ENCODE results near the gene ROBO1. TPM values are rescaled to one million over a fixed set of nuclear protein-coding genes. Genes with fewer than 3 reads are reported as not detected.
A peak's percentile ranks its signal among the peaks of the same experiment; 100 is the strongest.

The ROBO1 gene
- total and polyA plus RNA-seq, 2 experiments from 2014 or later = 29.3 to 171 TPM

GRCh38 chr3:78734048-78734637 lies 1033.7 kb downstream of the ROBO1 start:
- no peaks in the 10 kb centered on the region for H3K27me3 ChIP-seq
- no peak for TF ChIP-seq CTCF (IDR thresholded peaks at IDR 0.05; ENCODE audit: low read depth, low read length)

GRCh38 chr3:78732893-78733292 lies 1034.9 kb downstream of the ROBO1 start:
- Histone ChIP-seq H3K4me3 (no peak overlapping the region), H3K27me3 (no peaks in the 10 kb centered on the region), H3K27ac (no peak overlapping the region), H3K9me3 (ENCODE audit: low read depth) (no peaks in the 10 kb centered on the region), H3K36me3 (no peaks in the 10 kb centered on the region), H3K4me1 (ENCODE audit: low read depth) (no peaks in the 10 kb centered on the region)
- DNase-seq (ENCODE audit: low read depth in 1 of 2, low spot score in 1 of 2) = no peak
- TF ChIP-seq CTCF (IDR thresholded peaks at IDR 0.05; ENCODE audit: low read depth, low read length) = no peak

More at GRCh38 chr3:78734048-78734637, 1033.7 kb downstream of the ROBO1 start:
- Histone ChIP-seq H3K4me3 (no peak overlapping the region), H3K36me3 (no peaks in the 10 kb centered on the region), H3K4me1 (ENCODE audit: low read depth) (no peaks in the 10 kb centered on the region), H3K9me3 (ENCODE audit: low read depth) (no peaks in the 10 kb centered on the region), H3K27ac (no peak overlapping the region)
- peak; percentile 9 to 24 for DNase-seq (ENCODE audit: low read depth in 1 of 2, low spot score in 1 of 2)

- no peak for DNase-seq (ENCODE audit: low read depth in 1 of 2, low spot score in 1 of 2)
- Histone ChIP-seq H3K27ac (no peak overlapping the region), H3K4me1 (ENCODE audit: low read depth) (no peaks in the 10 kb centered on the region), H3K9me3 (ENCODE audit: low read depth) (no peaks in the 10 kb centered on the region), H3K27me3 (no peaks in the 10 kb centered on the region), H3K36me3 (no peaks in the 10 kb centered on the region), H3K4me3 (no peak overlapping the region)
- no peak for TF ChIP-seq CTCF (IDR thresholded peaks at IDR 0.05; ENCODE audit: low read depth, low read length)
Observed at GRCh38 chr3:78732471-78732870, 1035.3 kb downstream of the ROBO1 start.

- H3K4me1 ChIP-seq (ENCODE audit: low read depth) = peaks cover 4% of the 10 kb centered on the region
- no peaks in the 10 kb centered on the region for H3K9me3 ChIP-seq (ENCODE audit: low read depth)
- TF ChIP-seq CTCF (IDR thresholded peaks at IDR 0.05; ENCODE audit: low read depth, low read length) = no peak
- H3K27ac ChIP-seq = no peak overlapping the region
- DNase-seq (ENCODE audit: low read depth in 1 of 2, low spot score in 1 of 2) = no peak
- H3K36me3 ChIP-seq = no peaks in the 10 kb centered on the region
- H3K4me3 ChIP-seq = no peak overlapping the region
- H3K27me3 ChIP-seq = no peaks in the 10 kb centered on the region
Observed at GRCh38 chr3:78729946-78730345, 1037.9 kb downstream of the ROBO1 start.

GRCh38 chr3:78728406-78729145 lies 1039.2 kb downstream of the ROBO1 start:
- no peak overlapping the region for H3K27ac ChIP-seq
- no peak overlapping the region for H3K4me3 ChIP-seq
- no peaks in the 10 kb centered on the region for H3K9me3 ChIP-seq (ENCODE audit: low read depth)
- TF ChIP-seq CTCF (IDR thresholded peaks at IDR 0.05; ENCODE audit: low read depth, low read length) = no peak
- H3K36me3 ChIP-seq = no peaks in the 10 kb centered on the region
- peaks cover 4% of the 10 kb centered on the region for H3K4me1 ChIP-seq (ENCODE audit: low read depth)
- peak; percentile 43 to 61 for DNase-seq (ENCODE audit: low read depth in 1 of 2, low spot score in 1 of 2)
- no peaks in the 10 kb centered on the region for H3K27me3 ChIP-seq

All from cardiac muscle cell (in vitro differentiated cells and primary cell).